Peyer's patch (tissue), 4 donors: Measurements from ENCODE around the gene PDK3.

Experiments
- POLR2A ChIP-seq, 2 donors: fragments of 450-650 bp; IDR thresholded peaks; one replicate each; pipeline ENCODE4 v1.5.1; 2017; ENCODE audit warnings: antibody characterized with exemption in 2 of 2, mild to moderate bottlenecking in 2 of 2, moderate library complexity in 2 of 2
- TF ChIP-seq, protein P1 (sequence below), 6 experiments: fragments of 450-650 bp in 4 of 6; fragments of 200-600 bp in 2 of 6; sonication (generic) in 1 of 6; IDR thresholded peaks; one replicate each; pipeline ENCODE4 v1.5.1; 2017 to 2019; ENCODE audit warnings: antibody characterized with exemption in 6 of 6, mild to moderate bottlenecking in 3 of 6, moderate library complexity in 1 of 6

DNA sequence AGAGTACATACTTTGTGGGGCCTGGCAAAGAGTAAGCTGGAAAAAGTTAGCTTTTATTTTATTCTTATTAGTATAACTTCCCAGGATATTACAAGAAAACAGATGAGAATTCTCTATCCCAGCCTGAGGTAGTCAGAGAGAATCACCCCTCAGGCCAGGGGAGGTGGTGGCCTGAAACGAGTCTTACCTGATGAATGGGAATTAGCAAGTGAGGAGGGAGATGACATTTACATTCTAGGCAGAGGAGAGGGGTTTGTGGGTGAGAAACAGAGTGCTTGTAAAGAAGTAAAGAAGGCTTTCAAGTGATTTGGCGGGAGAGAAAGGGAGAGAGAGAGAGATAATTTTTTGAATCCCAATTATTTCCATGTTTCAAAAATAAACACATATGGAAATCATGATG, 39.3 kb upstream of the PDK3 start:
- TF ChIP-seq, protein P1, sequence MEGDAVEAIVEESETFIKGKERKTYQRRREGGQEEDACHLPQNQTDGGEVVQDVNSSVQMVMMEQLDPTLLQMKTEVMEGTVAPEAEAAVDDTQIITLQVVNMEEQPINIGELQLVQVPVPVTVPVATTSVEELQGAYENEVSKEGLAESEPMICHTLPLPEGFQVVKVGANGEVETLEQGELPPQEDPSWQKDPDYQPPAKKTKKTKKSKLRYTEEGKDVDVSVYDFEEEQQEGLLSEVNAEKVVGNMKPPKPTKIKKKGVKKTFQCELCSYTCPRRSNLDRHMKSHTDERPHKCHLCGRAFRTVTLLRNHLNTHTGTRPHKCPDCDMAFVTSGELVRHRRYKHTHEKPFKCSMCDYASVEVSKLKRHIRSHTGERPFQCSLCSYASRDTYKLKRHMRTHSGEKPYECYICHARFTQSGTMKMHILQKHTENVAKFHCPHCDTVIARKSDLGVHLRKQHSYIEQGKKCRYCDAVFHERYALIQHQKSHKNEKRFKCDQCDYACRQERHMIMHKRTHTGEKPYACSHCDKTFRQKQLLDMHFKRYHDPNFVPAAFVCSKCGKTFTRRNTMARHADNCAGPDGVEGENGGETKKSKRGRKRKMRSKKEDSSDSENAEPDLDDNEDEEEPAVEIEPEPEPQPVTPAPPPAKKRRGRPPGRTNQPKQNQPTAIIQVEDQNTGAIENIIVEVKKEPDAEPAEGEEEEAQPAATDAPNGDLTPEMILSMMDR (IDR thresholded peaks at IDR 0.05): no peak
- no peak for TF ChIP-seq POLR2A (IDR thresholded peaks at IDR 0.05)
